IMR-90 (cell line): ENCODE results near the gene USH2A. TPM values are rescaled to one million over a fixed set of nuclear protein-coding genes. Genes with fewer than 3 reads are reported as not detected.

Experiments used
- ATAC-seq: fragments of 200-7000 bp; cut with Tn5 transposase; 2 replicates; pipeline ENCODE4 v1.9.1; 2020; ENCODE audit warnings: low read depth, mild to moderate bottlenecking, moderate library complexity
- BruUV-seq: library from RNA; stranded (reverse); fragments of 400-500 nt; replicated peaks from 2 replicates; lab custom pipeline; 2021; lab: Mats Ljungman, UMichigan
- CTCF ChIA-PET: fragments of 300-600 bp; formaldehyde crosslinking; extraction: SDS; loops from one replicate; lab custom pipeline; 2021; ENCODE audit warnings: antibody characterized with exemption; lab: Yijun Ruan, JAX
- POLR2A ChIA-PET: fragments of 300-600 bp; sonication (Branson Sonifier 250); formaldehyde crosslinking; loops from one replicate; lab custom pipeline; 2022; ENCODE audit warnings: antibody characterized with exemption; ENCODE audit not compliant: unreplicated experiment; lab: Charles Lee
- DNase-seq: peaks from one replicate; pipeline ENCODE4 v3.0.0; 2013
- H2AFZ ChIP-seq: replicated peaks from 2 replicates; pipeline ENCODE3; 2013; ENCODE audit warnings: low read length, mild to moderate bottlenecking; ENCODE audit not compliant: poor library complexity
- H2AK5ac ChIP-seq: 2 replicates; pipeline ENCODE4 v1.6.1; 2013; ENCODE audit warnings: low read depth, low read length, inconsistent platforms
- H2AK9ac ChIP-seq: replicated peaks from 2 replicates; pipeline ENCODE3; 2013; ENCODE audit warnings: mild to moderate bottlenecking, low read depth, low read length, moderate library complexity; ENCODE audit not compliant: poor library complexity
- H2BK120ac ChIP-seq: 2 replicates; pipeline ENCODE4 v1.6.1; 2013; ENCODE audit warnings: low read depth, low read length, inconsistent platforms
- H2BK15ac ChIP-seq: 3 replicates; pipeline ENCODE4 v1.6.1; 2013; ENCODE audit warnings: low read depth, low read length, inconsistent platforms
- H2BK20ac ChIP-seq: 2 replicates; pipeline ENCODE4 v1.6.1; 2013; ENCODE audit warnings: low read depth, mild to moderate bottlenecking, inconsistent platforms, low read length, moderate library complexity
- H2BK5ac ChIP-seq: 2 replicates; pipeline ENCODE4 v1.6.1; 2013; ENCODE audit warnings: mild to moderate bottlenecking, low read depth, low read length, inconsistent platforms; ENCODE audit not compliant: poor library complexity, severe bottlenecking
- H3K14ac ChIP-seq: replicated peaks from 2 replicates; pipeline ENCODE4 v1.6.1; 2013; ENCODE audit warnings: low read depth, low read length, inconsistent platforms
- H3K18ac ChIP-seq: 2 replicates; pipeline ENCODE4 v1.6.1; 2013; ENCODE audit warnings: low read depth, low read length, control low read depth
- H3K23ac ChIP-seq: 2 replicates; pipeline ENCODE4 v1.6.1; 2013; ENCODE audit warnings: low read depth, low read length, inconsistent platforms
- H3K27ac ChIP-seq: 2 replicates; pipeline ENCODE4 v1.5.1; 2013; ENCODE audit warnings: mild to moderate bottlenecking, control low read depth, low read length; ENCODE audit not compliant: insufficient read depth
- H3K27me3 ChIP-seq: 2 replicates; pipeline ENCODE4 v1.6.1; 2013; ENCODE audit warnings: low read length; ENCODE audit not compliant: control insufficient read depth, insufficient read depth
- H3K36me3 ChIP-seq: 2 replicates; pipeline ENCODE4 v1.6.1; 2013; ENCODE audit warnings: low read length, mixed read lengths; ENCODE audit not compliant: control insufficient read depth, insufficient read depth
- H3K4ac ChIP-seq: 2 replicates; pipeline ENCODE4 v1.6.1; 2013; ENCODE audit warnings: low read depth, low read length, inconsistent platforms
- H3K4me1 ChIP-seq: 2 replicates; pipeline ENCODE4 v1.6.1; 2013; ENCODE audit warnings: low read length, mixed read lengths; ENCODE audit not compliant: control insufficient read depth, insufficient read depth
- H3K4me2 ChIP-seq: 2 replicates; pipeline ENCODE4 v1.6.1; 2013; ENCODE audit warnings: low read depth, mild to moderate bottlenecking, control low read depth, low read length, moderate library complexity
- H3K4me3 ChIP-seq: 2 replicates; pipeline ENCODE4 v1.5.1; 2013; ENCODE audit warnings: low read depth, mild to moderate bottlenecking, control low read depth, low read length, moderate library complexity; ENCODE audit not compliant: insufficient read depth
- H3K56ac ChIP-seq: 2 replicates; pipeline ENCODE4 v1.6.1; 2013; ENCODE audit warnings: low read length, inconsistent platforms; ENCODE audit not compliant: insufficient read depth; ENCODE audit errors: extremely low read depth
- H3K79me1 ChIP-seq, 2 experiments: 2 replicates each; pipeline ENCODE4 v1.6.1; 2013; ENCODE audit warnings: low read length in 2 of 2, inconsistent platforms in 1 of 2, low read depth in 1 of 2
- H3K9ac ChIP-seq: 2 replicates; pipeline ENCODE4 v1.6.1; 2013; ENCODE audit warnings: low read depth, low read length, control low read depth
- H3K9me1 ChIP-seq: 2 replicates; pipeline ENCODE4 v1.6.1; 2013; ENCODE audit warnings: low read length, inconsistent platforms; ENCODE audit not compliant: insufficient read depth
- H3K9me3 ChIP-seq: 2 replicates; pipeline ENCODE4 v1.6.1; 2013; ENCODE audit warnings: low read length; ENCODE audit not compliant: control insufficient read depth, insufficient read depth
- H4K20me1 ChIP-seq: 2 replicates; pipeline ENCODE4 v1.6.1; 2013; ENCODE audit warnings: low read length, inconsistent platforms; ENCODE audit not compliant: insufficient read depth
- H4K5ac ChIP-seq: 2 replicates; pipeline ENCODE4 v1.6.1; 2013; ENCODE audit warnings: mild to moderate bottlenecking, low read depth, low read length, control low read depth
- H4K8ac ChIP-seq, 2 experiments: 2 replicates each; pipeline ENCODE4 v1.6.1; 2013; ENCODE audit warnings: low read depth in 2 of 2, low read length in 2 of 2, control low read depth in 1 of 2, inconsistent platforms in 1 of 2
- H4K91ac ChIP-seq: 2 replicates; pipeline ENCODE4 v1.6.1; 2013; ENCODE audit warnings: low read depth, low read length, inconsistent platforms; ENCODE audit not compliant: insufficient read depth
- BHLHE40 ChIP-seq: fragments of 150-350 bp; IDR thresholded peaks from 2 replicates; pipeline ENCODE4 v1.6.1; 2016; ENCODE audit warnings: mild to moderate bottlenecking, low read depth, low read length
- CTCF ChIP-seq: conservative IDR thresholded peaks from 2 replicates; pipeline ENCODE4 v1.5.1; 2012; ENCODE audit warnings: mild to moderate bottlenecking, low read depth, low read length, improper control_type of control experiment
- FOS ChIP-seq: fragments of 150-350 bp; IDR thresholded peaks from 2 replicates; pipeline ENCODE4 v1.6.1; 2016; ENCODE audit warnings: low read depth, low read length
- MAFK ChIP-seq: IDR thresholded peaks from 2 replicates; pipeline ENCODE4 v1.6.1; 2012; ENCODE audit warnings: low read depth, low read length, improper control_type of control experiment
- RAD21 ChIP-seq: IDR thresholded peaks from 2 replicates; pipeline ENCODE4 v1.6.1; 2012; ENCODE audit warnings: low read length, improper control_type of control experiment
- SMC3 ChIP-seq: fragments of 150-350 bp; IDR thresholded peaks from 2 replicates; pipeline ENCODE4 v1.6.1; 2016; ENCODE audit warnings: low read depth, mild to moderate bottlenecking, antibody characterized with exemption, low read length, moderate library complexity
- WGBS, 2 experiments: methylation state at CpG; one replicate each; pipeline versions ENCODE4 v1.1.5 to v1.1.7; 2013; ENCODE audit warnings: missing lambda C conversion rate in 2 of 2; ENCODE audit not compliant: insufficient read length in 1 of 2; ENCODE audit errors: extremely low coverage in 2 of 2; 5-methylcytosine and 5-hydroxymethylcytosine counted together
- dilution Hi-C: fragments of 300-500 bp; cut with HindIII; formaldehyde crosslinking; loops from one replicate; pipeline ENCODE4 v1.14.3; 2018; ENCODE audit warnings: low sequenced_read_pairs; ENCODE audit not compliant: unreplicated experiment
- in situ Hi-C: fragments of 300-500 bp; cut with MboI; formaldehyde crosslinking; loops from 3 replicates; pipeline ENCODE4 v1.14.3; 2019; ENCODE audit warnings: low sequenced_read_pairs, inconsistent platforms, mixed read lengths
- intact Hi-C: fragments of 100-400 bp; cut with micrococcal nuclease; formaldehyde crosslinking; loops from 2 replicates; pipeline ENCODE4 v1.10.0; 2022
- polyA plus RNA-seq, 3 experiments: library from polyadenylated mRNA; depleted of rRNA; stranded (reverse); fragments of >200 nt; gene quantifications; 2 replicates each; pipeline ENCODE4 v1.2.3, GENCODE V29; 2012; ENCODE audit warnings: low replicate concordance in 1 of 3
- total RNA-seq: library from RNA; depleted of rRNA; stranded (reverse); fragments of >200 nt; gene quantifications from 2 replicates; pipeline ENCODE4 v1.2.3, GENCODE V29; 2012

Gene USH2A
- total and polyA plus RNA-seq, 2 of the 4 experiments (the other 2 are of a cell fraction) = under 0.01 to 0.02 TPM

GRCh38 chr1:216111842-216112241 is 311.4 kb downstream of the USH2A start:
- no peak for ATAC-seq
- Histone ChIP-seq H4K91ac (no peak overlapping the region), H3K79me1 (no peaks in the 10 kb centered on the region), H3K56ac (no peak overlapping the region), H3K9me1 (no peaks in the 10 kb centered on the region), H2BK20ac (no peak overlapping the region), H3K27me3 (no peaks in the 10 kb centered on the region), H4K5ac (no peak overlapping the region), H3K14ac (no peak overlapping the region), H2AFZ (no peak overlapping the region), H2BK15ac (no peak overlapping the region), H2BK120ac (no peak overlapping the region), H3K4me1 (no peaks in the 10 kb centered on the region), H4K8ac (no peak overlapping the region), H3K18ac (no peak overlapping the region), H3K4me2 (no peak overlapping the region), H2AK5ac (no peak overlapping the region), H3K27ac (no peak overlapping the region), H3K9ac (no peak overlapping the region), H3K9me3 (no peaks in the 10 kb centered on the region), H2BK5ac (no peak overlapping the region), H2AK9ac (no peak overlapping the region), H4K20me1 (no peaks in the 10 kb centered on the region), H3K4me3 (no peak overlapping the region), H3K4ac (no peak overlapping the region), H3K36me3 (no peaks in the 10 kb centered on the region), H3K23ac (no peak overlapping the region)
- peak; percentile 7 for DNase-seq
- ChIA-PET CTCF (interaction anchor here (0.6 to 1.9 kb wide), 7 partner anchors 12 to 1549 kb away, joined by 3 to 9 read pairs (median 4); no protein-coding TSS in a partner anchor), POLR2A (no interaction called here)
- no TSS peak for BruUV-seq
- TF ChIP-seq CTCF = peak; percentile 49
- peak; percentile 30; the same call in 1 of the 2 replicates for TF ChIP-seq RAD21
- no peak for TF ChIP-seq BHLHE40
- peak; percentile 31; the same call in 1 of the 2 replicates for TF ChIP-seq SMC3
- no peak for TF ChIP-seq MAFK
- TF ChIP-seq FOS = no peak
- intact Hi-C loops (loop anchor here (2.0 to 5.0 kb wide), 3 partner anchors 107 to 630 kb away; no protein-coding TSS in a partner anchor), dilution Hi-C loops (no loop called here), in situ Hi-C loops (no loop called here)
- WGBS, 2 experiments = no CpG with 5 or more reads among the region's 2 CpGs
